Caki2 (cell line): ENCODE results near the gene CD248. TPM values are rescaled to one million over a fixed set of nuclear protein-coding genes. Genes with fewer than 3 reads are reported as not detected.
"Not testable (repeated sequence)": the region's sequence is repeated elsewhere in the genome, so short reads cannot be mapped to it uniquely, and the experiment has no call there.

ENCODE experiments used
- DNase-seq: peaks from one replicate; pipeline ENCODE4 v3.0.0-alpha.2; 2015; ENCODE audit warnings: low read depth
- in situ Hi-C: cut with HindIII; loops from 2 replicates; pipeline ENCODE4 v1.10.0; 2016; ENCODE audit warnings: low sequenced_read_pairs, low pct_unique_long_range_greater_than_20kb, mixed read lengths
- total RNA-seq: library from RNA; depleted of rRNA; stranded (reverse); fragments of >200 nt; shearing (Covaris generic); gene quantifications from 2 replicates; pipeline ENCODE4 v1.2.3, GENCODE V29; 2014; ENCODE audit warnings: low replicate concordance

Gene CD248
- total RNA-seq, 1 experiment from 2014 or later, result not detected

DNA sequence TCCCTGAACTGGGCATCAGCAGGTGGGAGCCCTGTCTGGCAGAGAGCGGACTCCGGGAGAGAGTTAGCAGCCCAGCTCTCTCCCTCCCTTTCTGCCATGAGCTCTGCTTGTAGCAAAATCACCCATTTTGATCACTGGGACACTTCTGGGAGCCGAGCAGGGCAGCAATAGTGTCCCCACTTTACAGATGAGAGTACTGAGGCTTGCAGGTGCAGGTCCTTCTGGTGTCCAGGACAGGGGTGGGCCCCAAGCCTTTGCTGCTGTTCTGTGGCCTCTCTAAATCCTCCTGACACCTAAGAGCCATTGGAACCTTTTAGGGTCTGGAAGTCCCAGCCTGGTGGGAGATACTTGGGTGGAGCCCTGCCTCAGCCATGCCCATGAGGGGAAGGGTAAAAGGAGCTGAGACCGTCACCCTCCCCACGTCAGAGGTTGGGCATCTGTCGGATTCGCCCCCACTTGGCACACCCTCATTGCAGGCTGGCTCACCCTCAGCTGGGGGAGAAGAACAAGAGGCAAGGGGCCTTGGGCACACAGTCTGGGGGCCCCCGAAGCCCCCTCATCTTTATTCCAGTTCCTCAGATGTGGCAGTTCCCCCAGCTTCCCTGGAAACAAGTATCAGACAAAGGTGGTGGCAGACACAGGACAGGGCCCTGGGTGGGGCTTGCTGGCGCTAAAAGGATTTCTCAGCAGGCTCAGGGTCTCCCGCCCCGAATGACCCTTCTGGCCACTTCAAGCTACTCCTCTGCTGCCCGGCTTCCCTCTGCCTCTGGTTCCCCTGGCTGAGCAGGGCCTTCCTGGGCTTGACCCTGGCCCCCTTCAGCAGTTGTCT lies 14.9 kb upstream of the CD248 start:
- in situ Hi-C loops, result no loop called here
- no peak for DNase-seq

GRCh38 chr11:66330931-66331330 lies 14.1 kb upstream of the CD248 start:
- DNase-seq, result no peak
- in situ Hi-C loops, result no loop called here

DNA sequence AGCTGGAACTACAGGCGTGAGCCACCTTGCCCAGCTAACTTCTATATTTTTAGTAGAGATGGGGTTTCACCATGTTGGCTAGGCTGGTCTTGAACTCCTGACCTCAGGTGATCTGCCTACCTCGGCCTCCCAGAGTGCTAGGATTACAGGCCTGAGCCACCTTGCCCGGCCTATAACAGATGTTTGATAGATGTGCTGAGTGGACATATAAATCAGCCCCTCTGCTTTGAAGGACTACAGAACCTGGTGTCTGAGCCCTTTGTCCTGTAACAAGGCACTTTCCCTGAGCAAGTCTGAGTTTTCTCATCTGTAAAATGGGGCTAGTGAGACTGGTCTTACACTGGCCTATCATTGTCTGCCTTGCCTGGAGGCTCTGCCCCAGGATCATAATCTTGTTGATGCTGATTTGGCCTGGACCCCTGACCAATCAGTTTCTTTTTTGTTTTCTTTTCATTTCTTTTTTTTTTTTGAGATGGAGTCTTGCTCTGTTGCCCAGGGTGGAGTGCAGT lies 12.4 kb upstream of the CD248 start:
- in situ Hi-C loops, result no loop called here

DNA sequence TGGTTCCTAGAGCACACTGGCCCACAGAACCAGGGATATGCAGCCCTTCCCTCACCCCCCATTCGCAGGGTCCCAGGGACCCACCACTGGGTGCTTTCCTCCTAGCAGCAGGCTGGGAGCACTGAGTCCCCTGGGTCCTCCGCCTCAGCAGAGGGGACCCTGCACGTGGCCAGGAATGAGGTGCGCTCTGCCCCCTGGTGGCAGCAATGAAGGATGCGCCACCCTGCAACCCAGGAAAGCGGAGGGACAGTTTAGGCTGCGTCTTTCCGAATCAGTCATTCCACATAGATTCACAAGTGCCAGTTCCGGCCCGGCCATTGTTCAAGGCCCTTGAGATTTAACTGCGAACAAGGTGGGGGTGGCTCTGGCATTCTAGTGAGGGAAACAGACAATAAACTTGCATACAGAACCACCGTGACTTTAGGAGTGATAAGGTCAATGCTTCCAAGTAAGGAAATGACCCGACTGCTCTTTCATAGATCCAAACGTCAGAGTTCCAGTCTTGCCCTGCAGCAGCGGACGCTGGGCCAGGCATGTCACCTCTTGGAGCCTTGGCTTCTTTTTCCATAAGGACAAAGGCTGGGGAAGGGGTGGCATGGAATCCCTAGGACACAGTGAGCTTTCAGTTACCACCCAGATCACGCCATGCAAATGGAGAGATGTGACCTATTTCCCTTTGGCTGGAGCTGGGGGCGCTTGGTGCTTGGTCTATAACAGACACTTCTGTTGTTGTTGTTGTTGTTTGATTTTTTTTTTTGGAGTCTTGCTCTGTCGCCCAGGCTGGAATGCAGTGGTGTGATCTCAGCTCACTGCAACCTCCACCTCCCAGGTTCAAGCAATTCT lies 11.7 kb upstream of the CD248 start:
- peak; percentile 66 for DNase-seq
- in situ Hi-C loops, result no loop called here

More for the DNA sequence above, 12.4 kb upstream of the CD248 start:
- DNase-seq, result no peak

- in situ Hi-C loops, result no loop called here
- no peak for DNase-seq
Measured at GRCh38 chr11:66328031-66328301, 11.1 kb upstream of the CD248 start.

DNA sequence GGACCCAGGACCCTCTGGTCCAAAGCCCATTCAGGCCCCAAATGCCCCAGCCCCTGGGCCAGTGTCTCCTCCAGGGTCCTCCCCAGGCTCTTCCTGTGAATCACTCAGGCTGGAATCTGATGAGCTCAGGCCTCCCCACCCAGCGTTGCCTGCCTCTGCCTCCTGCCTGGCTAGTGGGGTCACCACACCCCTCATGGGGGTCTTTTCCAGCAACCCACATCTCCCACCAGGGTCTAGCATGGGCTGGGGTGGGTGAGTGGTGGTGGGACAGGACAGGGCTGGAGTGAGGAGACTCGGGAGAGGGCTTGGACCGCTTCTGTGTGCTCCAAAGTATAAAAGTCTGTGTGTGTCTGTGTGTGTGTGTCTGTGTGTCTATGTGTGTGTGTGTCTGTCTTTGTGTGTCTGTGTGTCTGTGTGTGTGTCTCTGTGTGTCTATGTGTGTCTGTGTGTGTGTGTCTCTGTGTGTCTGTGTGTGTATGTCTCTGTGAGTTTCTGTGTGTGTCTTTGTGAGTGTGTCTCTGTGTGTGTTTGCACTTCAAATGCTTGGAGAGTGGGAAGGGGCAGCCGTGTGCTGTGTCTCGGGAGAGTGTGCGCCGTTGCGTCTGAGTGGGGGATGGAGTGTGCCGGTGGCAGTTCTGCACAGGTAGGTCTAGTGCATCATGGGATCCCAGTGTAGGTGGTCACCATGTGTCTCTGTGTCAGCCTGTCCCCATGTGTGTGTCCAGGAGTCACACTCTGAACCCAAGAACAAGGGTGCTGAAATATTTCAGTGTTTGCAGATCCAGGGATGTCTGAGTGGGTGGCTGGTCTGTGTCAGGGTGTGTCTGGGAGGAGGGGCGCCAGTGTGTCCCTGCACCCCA lies 10.6 kb upstream of the CD248 start:
- in situ Hi-C loops, result no loop called here

GRCh38 chr11:66326261-66327111 lies 9.6 kb upstream of the CD248 start:
- in situ Hi-C loops, result no loop called here
- no peak for DNase-seq

More for the DNA sequence above, 10.6 kb upstream of the CD248 start:
- no peak for DNase-seq

DNA sequence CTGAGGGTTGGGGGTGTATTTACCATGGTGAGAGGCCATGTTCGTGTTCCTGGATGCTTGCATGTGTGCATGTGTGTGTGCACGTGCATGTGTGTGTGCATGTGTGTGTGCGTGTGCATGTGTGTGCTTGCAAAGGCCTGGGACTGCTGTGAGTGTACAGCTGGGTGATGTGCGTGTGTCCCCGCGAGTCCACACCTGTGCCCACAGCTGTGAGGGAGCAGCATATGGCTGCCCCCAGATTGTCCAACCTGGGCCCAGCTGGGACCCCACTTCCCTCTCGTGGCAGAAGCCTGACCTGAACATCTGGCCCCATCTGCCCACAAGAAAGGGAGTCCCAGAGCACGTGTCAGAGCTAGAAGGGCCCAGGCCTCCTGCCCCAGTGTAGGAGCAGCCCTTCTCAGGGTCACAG lies 8.4 kb upstream of the CD248 start:
- DNase-seq, result no peak
- in situ Hi-C loops, result no loop called here

DNA sequence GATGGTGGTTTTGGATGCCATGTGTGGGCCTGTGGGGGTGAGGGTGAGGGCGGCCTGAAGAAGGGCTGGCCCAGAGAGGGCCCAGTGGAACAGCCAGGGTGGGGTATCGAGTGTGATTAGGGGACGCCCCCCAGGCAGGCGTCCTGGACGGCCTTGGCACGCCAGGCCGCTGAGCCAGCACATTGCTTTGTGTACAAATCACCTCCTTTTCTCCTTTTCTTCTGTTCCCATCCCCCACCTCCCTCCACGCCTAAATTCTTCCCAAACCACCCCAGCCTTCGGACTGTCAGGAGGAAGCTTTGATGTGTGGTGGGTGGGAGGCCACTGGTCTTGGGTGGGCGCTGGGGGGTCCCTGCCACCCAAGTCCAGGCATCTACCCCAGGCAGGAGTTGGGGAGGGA lies 7.8 kb upstream of the CD248 start:
- no peak for DNase-seq
- in situ Hi-C loops, result no loop called here

DNA sequence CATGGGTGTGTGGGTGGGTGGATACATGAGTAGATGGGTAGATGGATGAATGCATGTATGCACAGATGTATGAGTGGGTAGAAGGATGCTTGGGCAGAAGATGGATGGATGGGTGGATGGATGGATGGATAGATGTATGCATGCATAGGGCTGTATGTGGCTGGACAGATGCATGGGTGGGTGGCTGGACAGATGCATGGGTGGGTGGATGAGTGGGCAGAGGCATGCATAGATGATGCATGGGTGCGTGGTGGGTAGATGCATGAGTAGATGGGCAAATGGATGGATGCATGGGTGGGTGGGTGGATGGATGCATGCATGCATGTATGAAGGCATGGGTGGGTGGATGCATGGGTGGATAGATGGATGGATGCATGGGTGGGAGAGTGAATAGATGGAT lies 6.8 kb upstream of the CD248 start:
- DNase-seq, result no peak
- in situ Hi-C loops, result no loop called here

GRCh38 chr11:66322732-66323427 lies 6.0 kb upstream of the CD248 start:
- in situ Hi-C loops, result no loop called here
- DNase-seq, result no peak

GRCh38 chr11:66321606-66322005 lies 4.8 kb upstream of the CD248 start:
- in situ Hi-C loops, result no loop called here
- no peak for DNase-seq

DNA sequence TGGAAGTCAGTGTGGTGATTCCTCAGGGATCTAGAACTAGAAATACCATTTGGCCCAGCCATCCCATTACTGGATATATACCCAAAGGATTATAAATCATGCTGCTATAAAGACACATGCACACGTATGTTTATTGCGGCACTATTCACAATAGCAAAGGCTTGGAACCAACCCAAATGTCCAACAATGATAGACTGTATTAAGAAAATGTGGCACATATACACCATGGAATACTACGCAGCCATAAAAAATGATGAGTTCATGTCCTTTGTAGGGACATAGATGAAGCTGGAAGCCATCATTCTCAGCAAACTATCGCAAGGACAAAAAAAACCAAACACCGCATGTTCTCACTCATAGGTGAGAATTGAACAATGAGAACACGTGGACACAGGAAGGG lies 3.9 kb upstream of the CD248 start:
- DNase-seq, in situ Hi-C loops: not testable (repeated sequence)

- in situ Hi-C loops, DNase-seq: not testable (repeated sequence)
Measured at GRCh38 chr11:66320289-66320688, 3.4 kb upstream of the CD248 start.

DNA sequence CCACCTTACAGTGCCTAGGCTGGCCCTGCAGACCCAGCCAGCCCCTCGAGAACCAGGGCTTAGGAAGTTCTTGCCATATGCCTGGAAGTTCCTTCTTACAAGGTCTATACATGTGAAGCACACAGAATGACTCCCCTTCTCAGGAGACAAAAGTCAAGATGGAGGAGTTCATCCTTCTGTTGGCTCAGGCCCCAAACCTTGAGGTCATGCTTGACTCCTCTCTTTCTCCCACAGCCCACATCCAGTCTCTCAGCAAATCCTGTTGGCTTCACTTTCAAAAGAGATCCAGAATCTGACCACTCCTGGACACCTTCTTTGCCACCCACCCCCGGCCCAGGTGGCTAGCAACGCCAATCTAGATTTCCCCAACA lies 1.7 kb upstream of the CD248 start:
- DNase-seq, result no peak
- in situ Hi-C loops, result no loop called here

- no peak for DNase-seq
- in situ Hi-C loops, result no loop called here
Measured at GRCh38 chr11:66317723-66318599, 1.1 kb upstream of the CD248 start.
